Dendritic cell treated with granulocyte-macrophage colony-stimulating factor and Interleukin-4, amounts not matched to agents 40 ng/mL and 50 ng/mL, for 4 days (primary cell): Measurements from ENCODE around the gene OLR1.
A peak's percentile ranks its signal among the peaks of the same experiment; 100 is the strongest.
"Not testable (repeated sequence)": the region's sequence is repeated elsewhere in the genome, so short reads cannot be mapped to it uniquely, and the experiment has no call there.

Source experiments
- H3K27ac Mint-ChIP-seq: one replicate; pipeline ENCODE4 v1.8.0; 2022; ENCODE audit warnings: mild to moderate bottlenecking, mixed read lengths
- H3K27me3 Mint-ChIP-seq: one replicate; pipeline ENCODE4 v1.8.0; 2022; ENCODE audit warnings: mild to moderate bottlenecking, mixed read lengths
- H3K36me3 Mint-ChIP-seq: one replicate; pipeline ENCODE4 v1.8.0; 2022; ENCODE audit warnings: low read depth, mixed read lengths
- H3K4me1 Mint-ChIP-seq: one replicate; pipeline ENCODE4 v1.8.0; 2022; ENCODE audit warnings: low read depth, mixed read lengths
- H3K4me3 Mint-ChIP-seq: one replicate; pipeline ENCODE4 v1.8.0; 2022; ENCODE audit warnings: mild to moderate bottlenecking, moderate library complexity, mixed read lengths
- H3K9me3 Mint-ChIP-seq: one replicate; pipeline ENCODE4 v1.8.0; 2022; ENCODE audit warnings: mixed read lengths
- intact Hi-C: fragments of 100-400 bp; cut with micrococcal nuclease; formaldehyde crosslinking; loops from one replicate; pipeline ENCODE4 v1.15.0; 2022

The OLR1 gene

GRCh38 chr12:10171973-10172728 lies at the start of gene OLR1:
Gene OLR1, minus strand, starts transcription at chr12:10172132. Its CDS starts 55 bp downstream, at chr12:10172077.
- intact Hi-C loops, result no loop called here
- Mint-ChIP-seq H3K4me3 (no peak within 1 kb of the TSS), H3K9me3 (no peaks in the 10 kb centered on the region), H3K27ac (peak within 1 kb of the TSS; percentile 37), H3K27me3 (no peaks in the 10 kb centered on the region), H3K36me3 (no peaks in the 10 kb centered on the region), H3K4me1 (peaks cover 46% of the 10 kb centered on the region)

GRCh38 chr12:10220398-10221077 lies 48.6 kb upstream of the OLR1 start:
- intact Hi-C loops, result no loop called here
- Mint-ChIP-seq H3K9me3 (no peaks in the 10 kb centered on the region), H3K36me3 (peaks cover 77% of the 10 kb centered on the region), H3K4me3 (no peak overlapping the region), H3K4me1 (peaks cover 8% of the 10 kb centered on the region), H3K27ac (no peak overlapping the region), H3K27me3 (no peaks in the 10 kb centered on the region)

GRCh38 chr12:10218021-10218420 lies 46.1 kb upstream of the OLR1 start:
- intact Hi-C loops, result no loop called here
- Mint-ChIP-seq H3K4me1 (peaks cover 29% of the 10 kb centered on the region), H3K9me3 (no peaks in the 10 kb centered on the region), H3K4me3 (no peak overlapping the region), H3K36me3 (peaks cover 67% of the 10 kb centered on the region), H3K27me3 (no peaks in the 10 kb centered on the region), H3K27ac (peak overlapping the region; percentile 61)

GRCh38 chr12:10215946-10216345 lies 44.0 kb upstream of the OLR1 start:
- Mint-ChIP-seq H3K4me1 (peaks cover 37% of the 10 kb centered on the region), H3K36me3 (peaks cover 50% of the 10 kb centered on the region)
- H3K9me3 Mint-ChIP-seq, intact Hi-C loops, H3K4me3 Mint-ChIP-seq, H3K27me3 Mint-ChIP-seq, H3K27ac Mint-ChIP-seq: not testable (repeated sequence)

- peaks cover 37% of the 10 kb centered on the region for H3K4me1 Mint-ChIP-seq
- peaks cover 45% of the 10 kb centered on the region for H3K36me3 Mint-ChIP-seq
- no peaks in the 10 kb centered on the region for H3K9me3 Mint-ChIP-seq
- no peak overlapping the region for H3K4me3 Mint-ChIP-seq
- H3K27me3 Mint-ChIP-seq, result no peaks in the 10 kb centered on the region
- intact Hi-C loops, result no loop called here
- peak overlapping the region; percentile 41 for H3K27ac Mint-ChIP-seq
These were observed 43.5 kb upstream of the OLR1 start for GRCh38 chr12:10215436-10215835.

- peaks cover 40% of the 10 kb centered on the region for H3K36me3 Mint-ChIP-seq
- peak overlapping the region; percentile 39 for H3K4me3 Mint-ChIP-seq
- H3K27me3 Mint-ChIP-seq, result no peaks in the 10 kb centered on the region
- peak overlapping the region; percentile 41 for H3K27ac Mint-ChIP-seq
- intact Hi-C loops, result no loop called here
- H3K9me3 Mint-ChIP-seq, result no peaks in the 10 kb centered on the region
- H3K4me1 Mint-ChIP-seq, result peaks cover 37% of the 10 kb centered on the region
These were observed 42.9 kb upstream of the OLR1 start for GRCh38 chr12:10214895-10215267.

GRCh38 chr12:10214136-10214894 lies 42.4 kb upstream of the OLR1 start:
- Mint-ChIP-seq H3K4me1 (peaks cover 37% of the 10 kb centered on the region), H3K4me3 (peak overlapping the region; percentile 96), H3K36me3 (peaks cover 34% of the 10 kb centered on the region), H3K9me3 (no peaks in the 10 kb centered on the region), H3K27me3 (no peaks in the 10 kb centered on the region), H3K27ac (peak overlapping the region; percentile 99)
- intact Hi-C loops, result no loop called here

GRCh38 chr12:10213168-10214135 lies 41.5 kb upstream of the OLR1 start:
- intact Hi-C loops, result no loop called here
- H3K27ac Mint-ChIP-seq, result peak overlapping the region; percentile 99
- H3K36me3 Mint-ChIP-seq, result peaks cover 26% of the 10 kb centered on the region
- peaks cover 37% of the 10 kb centered on the region for H3K4me1 Mint-ChIP-seq
- peak overlapping the region; percentile 96 for H3K4me3 Mint-ChIP-seq
- H3K9me3 Mint-ChIP-seq, result no peaks in the 10 kb centered on the region
- H3K27me3 Mint-ChIP-seq, result no peaks in the 10 kb centered on the region

- intact Hi-C loops, result no loop called here
- Mint-ChIP-seq H3K36me3 (peaks cover 19% of the 10 kb centered on the region), H3K27me3 (no peaks in the 10 kb centered on the region), H3K27ac (peak within 1 kb of the TSS; percentile 99), H3K4me1 (peaks cover 31% of the 10 kb centered on the region), H3K9me3 (no peaks in the 10 kb centered on the region), H3K4me3 (peak within 1 kb of the TSS; percentile 96)
These were observed 40.8 kb upstream of the OLR1 start, which contains the start of gene GABARAPL1 for GRCh38 chr12:10212739-10213131. Gene GABARAPL1, plus strand, starts transcription at chr12:10212877. Its CDS starts 253 bp downstream, at chr12:10213130.

- H3K4me1 Mint-ChIP-seq, result peaks cover 30% of the 10 kb centered on the region
- peak overlapping the region; percentile 96 for H3K4me3 Mint-ChIP-seq
- H3K36me3 Mint-ChIP-seq, result peaks cover 19% of the 10 kb centered on the region
- no peaks in the 10 kb centered on the region for H3K9me3 Mint-ChIP-seq
- H3K27ac Mint-ChIP-seq, result peak overlapping the region; percentile 99
- H3K27me3 Mint-ChIP-seq, result no peaks in the 10 kb centered on the region
- intact Hi-C loops, result no loop called here
These were observed 40.2 kb upstream of the OLR1 start for GRCh38 chr12:10211940-10212738.

GRCh38 chr12:10211101-10211939 lies 39.4 kb upstream of the OLR1 start:
- no peak overlapping the region for H3K4me3 Mint-ChIP-seq
- H3K9me3 Mint-ChIP-seq, result no peaks in the 10 kb centered on the region
- H3K4me1 Mint-ChIP-seq, result peaks cover 30% of the 10 kb centered on the region
- intact Hi-C loops, result no loop called here
- H3K27me3 Mint-ChIP-seq, result no peaks in the 10 kb centered on the region
- H3K27ac Mint-ChIP-seq, result peak overlapping the region; percentile 99
- peaks cover 18% of the 10 kb centered on the region for H3K36me3 Mint-ChIP-seq

- Mint-ChIP-seq H3K9me3 (no peaks in the 10 kb centered on the region), H3K27ac (no peak overlapping the region), H3K36me3 (peaks cover 13% of the 10 kb centered on the region), H3K4me3 (no peak overlapping the region), H3K27me3 (no peaks in the 10 kb centered on the region), H3K4me1 (peaks cover 26% of the 10 kb centered on the region)
- intact Hi-C loops, result no loop called here
These were observed 38.3 kb upstream of the OLR1 start for GRCh38 chr12:10210225-10210624.
